NCI-H82 treated with DMSO at 0.1 percent for 48 hours (cell line): ENCODE results near the gene KDM4B.
"Not testable (repeated sequence)": the region's sequence is repeated elsewhere in the genome, so short reads cannot be mapped to it uniquely, and the experiment has no call there.

Experiments
- DNase-seq: peaks from one replicate; lab custom pipeline; 2025; ENCODE audit not compliant: unreplicated experiment; lab: John Stamatoyannopoulos, UW

Gene KDM4B

GRCh38 chr19:5012688-5013457 is 44.0 kb downstream of the KDM4B start:
- DNase-seq: no peak

GRCh38 chr19:5013761-5014160 is 44.8 kb downstream of the KDM4B start:
- DNase-seq: no peak

- no peak for DNase-seq
These were observed 46.0 kb downstream of the KDM4B start for GRCh38 chr19:5014941-5015340.

- DNase-seq: no peak
These were observed 47.4 kb downstream of the KDM4B start for GRCh38 chr19:5016268-5016667.

GRCh38 chr19:5016781-5017180 is 47.9 kb downstream of the KDM4B start:
- DNase-seq: no peak

- DNase-seq: no peak
These were observed 48.3 kb downstream of the KDM4B start for GRCh38 chr19:5017235-5017634.

- no peak for DNase-seq
These were observed 49.5 kb downstream of the KDM4B start for GRCh38 chr19:5018224-5019015.

GRCh38 chr19:5020368-5020767 is 51.5 kb downstream of the KDM4B start:
- DNase-seq: no peak

GRCh38 chr19:5021046-5021445 is 52.1 kb downstream of the KDM4B start:
- no peak for DNase-seq

- DNase-seq: no peak
These were observed 53.4 kb downstream of the KDM4B start for GRCh38 chr19:5022066-5022860.

GRCh38 chr19:5023128-5023571 is 54.2 kb downstream of the KDM4B start:
- DNase-seq: no peak

GRCh38 chr19:5024282-5024681 is 55.4 kb downstream of the KDM4B start:
- DNase-seq: no peak

- DNase-seq: no peak
These were observed 56.1 kb downstream of the KDM4B start for GRCh38 chr19:5025027-5025426.

GRCh38 chr19:5026706-5027273 is 57.9 kb downstream of the KDM4B start:
- no peak for DNase-seq

GRCh38 chr19:5028229-5028886 is 59.4 kb downstream of the KDM4B start:
- no peak for DNase-seq

GRCh38 chr19:5029596-5029995 is 60.7 kb downstream of the KDM4B start:
- not testable (repeated sequence) for DNase-seq

- no peak for DNase-seq
These were observed 61.4 kb downstream of the KDM4B start for GRCh38 chr19:5030136-5030820.

- no peak for DNase-seq
These were observed 61.9 kb downstream of the KDM4B start for GRCh38 chr19:5030822-5031221.

GRCh38 chr19:5031231-5032100 is 62.6 kb downstream of the KDM4B start:
- no peak for DNase-seq
